ENCODE results near the gene COL24A1. TPM values are rescaled to one million over a fixed set of nuclear protein-coding genes. Genes with fewer than 3 reads are reported as not detected.
"Not testable (repeated sequence)": the region's sequence is repeated elsewhere in the genome, so short reads cannot be mapped to it uniquely, and the experiment has no call there.

COL24A1 gene
- total RNA-seq, 1 donor from 2014 or later, result 6.1 TPM

GRCh38 chr1:85943945-85944344 is 212.6 kb downstream of the COL24A1 start:
- ATAC-seq (no peak), DNase-seq (ENCODE audit: low spot score) (no peak)
- intact Hi-C loops (cut with DNase I), result no loop called here

- ATAC-seq, result no peak
Observed at GRCh38 chr1:85943526-85943925, 213.0 kb downstream of the COL24A1 start.

GRCh38 chr1:85940656-85941306 is 215.8 kb downstream of the COL24A1 start:
- intact Hi-C loops (cut with DNase I), result no loop called here
- DNase-seq (ENCODE audit: low spot score), result no peak
- no peak for ATAC-seq

More at GRCh38 chr1:85943526-85943925, 213.0 kb downstream of the COL24A1 start:
- DNase-seq (ENCODE audit: low spot score), result no peak
- intact Hi-C loops (cut with DNase I), result no loop called here

DNA sequence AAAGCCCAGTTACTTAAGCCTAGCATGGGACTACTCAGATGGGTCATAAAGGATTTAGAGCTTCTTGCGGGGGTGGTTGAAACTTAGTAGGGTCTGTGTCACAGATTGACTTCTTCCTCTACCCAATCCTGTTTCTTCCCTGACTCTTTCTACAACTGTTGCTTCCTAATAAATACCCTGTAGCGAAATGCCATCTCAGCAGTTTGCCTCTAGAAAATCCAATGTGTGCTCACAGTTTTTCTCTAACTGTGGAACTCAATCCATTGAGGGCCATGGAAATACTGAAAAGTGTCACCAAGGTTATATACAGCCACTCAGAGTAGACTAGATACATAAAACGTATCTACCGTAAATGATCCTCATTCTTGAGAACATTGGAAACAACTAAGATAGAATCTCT is 217.7 kb downstream of the COL24A1 start:
- DNase-seq (ENCODE audit: low spot score) (no peak), ATAC-seq (no peak)
- intact Hi-C loops (cut with DNase I), result no loop called here

- DNase-seq (ENCODE audit: low spot score) (no peak), ATAC-seq (peak; percentile 87)
- intact Hi-C loops (cut with DNase I), result no loop called here
Observed at GRCh38 chr1:85936470-85936869, 220.1 kb downstream of the COL24A1 start.

GRCh38 chr1:85936057-85936456 is 220.5 kb downstream of the COL24A1 start:
- ATAC-seq (no peak), DNase-seq (ENCODE audit: low spot score) (no peak)
- intact Hi-C loops (cut with DNase I), result no loop called here

- DNase-seq (ENCODE audit: low spot score) (no peak), ATAC-seq (no peak)
- intact Hi-C loops (cut with DNase I), result no loop called here
Observed at GRCh38 chr1:85935234-85935633, 221.3 kb downstream of the COL24A1 start.

- ATAC-seq, result no peak
- DNase-seq (ENCODE audit: low spot score), result no peak
- intact Hi-C loops (cut with DNase I), result no loop called here
Observed at GRCh38 chr1:85934516-85934915, 222.1 kb downstream of the COL24A1 start.

GRCh38 chr1:85933961-85934360 is 222.6 kb downstream of the COL24A1 start:
- intact Hi-C loops (cut with DNase I), result no loop called here
- DNase-seq (ENCODE audit: low spot score) (no peak), ATAC-seq (peak; percentile 88)

DNA sequence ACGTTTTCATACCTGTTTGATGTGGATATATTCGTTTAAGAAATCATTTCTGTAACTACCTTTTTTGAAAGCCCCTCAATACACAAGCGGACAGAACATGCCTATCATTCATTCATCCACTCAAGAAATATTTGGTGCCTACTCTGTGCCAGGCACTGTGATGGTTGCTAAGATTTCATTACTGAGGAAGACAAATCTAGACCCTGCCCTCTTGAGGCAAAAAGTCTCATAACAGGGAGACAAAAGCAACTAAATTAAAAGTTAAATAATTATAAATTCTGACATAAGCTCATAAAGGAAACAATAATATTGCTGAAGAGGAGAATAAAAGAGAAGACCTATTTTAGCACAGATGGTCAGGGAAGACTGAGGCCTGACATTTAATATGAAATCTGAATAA is 244.8 kb downstream of the COL24A1 start:
- ATAC-seq (no peak), DNase-seq (ENCODE audit: low spot score) (no peak)
- intact Hi-C loops (cut with DNase I), result no loop called here

- no peak for ATAC-seq
- intact Hi-C loops (cut with DNase I), result no loop called here
- DNase-seq (ENCODE audit: low spot score), result no peak
Observed at GRCh38 chr1:85900921-85901320, 255.7 kb downstream of the COL24A1 start.

- ATAC-seq (no peak), DNase-seq (ENCODE audit: low spot score) (no peak)
- intact Hi-C loops (cut with DNase I), result no loop called here
Observed at GRCh38 chr1:85898861-85899260, 257.7 kb downstream of the COL24A1 start.

DNA sequence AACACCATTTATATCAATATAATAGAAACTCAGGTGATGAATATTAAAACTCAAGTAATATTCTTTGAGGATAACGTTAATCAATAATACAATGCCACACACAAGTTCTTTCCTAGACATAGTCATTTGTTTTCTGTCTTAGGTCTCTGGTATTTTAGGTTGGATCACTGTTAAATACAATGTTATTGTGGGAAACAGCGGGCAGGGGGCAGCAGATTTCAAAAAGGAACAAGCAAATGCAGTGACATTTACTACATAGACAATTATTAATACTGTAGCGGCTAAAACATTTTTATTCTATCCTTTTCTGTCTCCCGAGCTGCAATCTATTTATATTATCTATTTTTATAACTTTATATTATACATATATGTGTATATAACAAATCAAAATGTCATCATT is 261.9 kb downstream of the COL24A1 start:
- peak; percentile 46 for ATAC-seq
- intact Hi-C loops (cut with DNase I), result no loop called here
- peak; percentile 66 for DNase-seq (ENCODE audit: low spot score)

DNA sequence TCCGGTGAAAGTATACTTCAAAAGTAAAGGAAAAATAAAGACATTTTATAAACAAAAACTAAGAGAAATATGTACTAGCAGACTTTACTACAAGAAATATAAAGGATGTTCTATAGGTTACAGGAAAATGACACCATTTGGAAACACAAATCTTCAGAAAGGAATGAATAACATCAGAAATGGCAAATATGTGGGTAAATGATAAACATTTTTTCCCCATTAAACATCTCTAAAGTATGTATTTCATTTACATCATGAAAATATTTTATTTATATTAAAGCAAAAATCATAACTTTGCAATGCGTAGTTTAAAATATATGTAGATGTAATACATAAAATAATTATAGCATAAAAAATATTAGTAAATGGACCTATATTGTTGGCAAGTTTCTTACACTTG is 264.2 kb downstream of the COL24A1 start:
- DNase-seq (ENCODE audit: low spot score) (no peak), ATAC-seq (no peak)
- intact Hi-C loops (cut with DNase I), result no loop called here

GRCh38 chr1:85889870-85890269 is 266.7 kb downstream of the COL24A1 start:
- DNase-seq (ENCODE audit: low spot score) (no peak), ATAC-seq (no peak)
- intact Hi-C loops (cut with DNase I), result no loop called here

DNA sequence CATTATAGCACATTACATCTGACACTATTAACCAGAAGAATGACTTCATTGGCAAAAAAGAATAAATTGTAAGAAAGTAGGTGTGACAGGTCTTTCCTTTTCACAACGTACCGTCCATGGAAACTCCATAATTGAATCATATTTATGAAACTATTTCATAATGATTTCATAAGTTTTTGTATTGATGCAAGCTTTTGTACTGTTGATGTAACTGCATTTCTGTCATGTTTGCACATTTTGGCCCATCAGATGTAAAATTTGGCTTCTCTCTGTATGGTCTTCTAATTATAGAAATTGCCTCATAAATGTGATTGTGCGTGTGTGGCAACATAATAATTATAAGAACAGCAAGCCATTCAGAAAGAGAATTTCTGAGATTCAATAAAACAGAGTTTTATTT is 267.7 kb downstream of the COL24A1 start:
- intact Hi-C loops (cut with DNase I), result no loop called here
- DNase-seq (ENCODE audit: low spot score) (no peak), ATAC-seq (no peak)

GRCh38 chr1:85884372-85885035 is 272.1 kb downstream of the COL24A1 start:
- intact Hi-C loops (cut with DNase I), result no loop called here
- DNase-seq (ENCODE audit: low spot score) (no peak), ATAC-seq (peak; percentile 34)

GRCh38 chr1:85867189-85867588 is 289.4 kb downstream of the COL24A1 start:
- intact Hi-C loops (cut with DNase I), result no loop called here
- peak; percentile 39 for ATAC-seq
- no peak for DNase-seq (ENCODE audit: low spot score)

- ATAC-seq (peak; percentile 89), DNase-seq (ENCODE audit: low spot score) (no peak)
- intact Hi-C loops (cut with DNase I), result no loop called here
Observed at GRCh38 chr1:85865213-85865612, 291.4 kb downstream of the COL24A1 start.

DNA sequence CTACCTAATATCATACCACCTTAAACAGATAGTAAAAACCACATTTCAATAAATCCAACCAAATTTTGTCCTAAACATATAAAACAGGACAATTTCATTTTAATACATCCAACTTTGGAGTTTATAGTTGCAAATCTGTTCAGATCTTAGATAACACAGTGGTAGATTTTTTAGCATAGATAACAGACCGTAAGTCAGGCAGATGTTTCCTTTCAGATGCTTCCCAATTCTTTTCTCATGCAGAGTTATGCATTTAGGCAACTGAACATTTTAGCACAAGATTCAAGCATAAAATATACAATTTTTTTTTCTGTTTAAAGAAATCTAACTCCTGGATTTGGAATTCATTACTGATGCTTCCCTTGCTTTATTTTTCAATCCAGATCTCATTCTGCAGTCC is 291.8 kb downstream of the COL24A1 start:
- ATAC-seq (no peak), DNase-seq (ENCODE audit: low spot score) (no peak)
- intact Hi-C loops (cut with DNase I), result no loop called here

DNA sequence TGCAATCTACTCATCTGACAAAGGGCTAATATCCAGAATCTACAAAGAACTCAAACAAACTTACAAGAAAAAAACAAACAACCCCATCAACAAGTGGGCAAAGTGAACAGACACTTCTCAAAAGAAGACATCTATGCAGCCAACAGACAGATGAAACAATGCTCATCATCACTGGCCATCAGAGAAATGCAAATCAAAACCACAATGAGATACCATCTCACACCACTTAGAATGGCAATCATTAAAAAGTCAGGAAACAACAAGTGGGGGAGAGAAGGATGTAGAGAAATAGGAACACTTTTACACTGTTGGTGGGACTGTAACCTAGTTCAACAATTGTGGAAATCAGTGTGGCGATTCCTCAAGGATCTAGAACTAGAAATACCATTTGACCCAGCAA is 292.9 kb downstream of the COL24A1 start:
- intact Hi-C loops (cut with DNase I); DNase-seq (ENCODE audit: low spot score); ATAC-seq: not testable (repeated sequence)
